ENCODE data around the gene PRCD. TPM values are rescaled to one million over a fixed set of nuclear protein-coding genes. Genes with fewer than 3 reads are reported as not detected.

Gene PRCD
- total and polyA plus RNA-seq, 11 donors: 1.1 to 7.6 (median 2.7) TPM

- intact Hi-C loops (cut with DNase I): loop anchor here in 2 of 10 donors (10.0 kb wide), 2 partner anchors 95 to 185 kb away; partner anchors contain the start of gene MXRA7 (in 1 of the 2)
- Histone ChIP-seq H3K4me3 (peak overlapping the region in 3 of 12 donors; percentile 1 to 29 (median 4)), H3K27ac (peak overlapping the region; percentile 89 to 99 (median 95)), H3K9me3 (no peaks in the 10 kb centered on the region), H3K4me1 (peaks cover 16 to 74% (median 55%) of the 10 kb centered on the region in 12 donors), H3K36me3 (peaks cover 0 to 10% (median 0%) of the 10 kb centered on the region in 9 donors), H3K27me3 (no peaks in the 10 kb centered on the region)
- DNase-seq (peak; percentile 92 to 95 (median 95)), ATAC-seq (peak; percentile 76 to 80 (median 78))
- TF ChIP-seq CTCF (IDR thresholded peaks at IDR 0.05) (peak in 2 of 12 donors; percentile 6 to 8), POLR2A (IDR thresholded peaks at IDR 0.05) (no peak)
- WGBS, 4 donors: 28 to 51% (median 40%) methylated on average over 14 to 20 of the region's 20 CpGs
Observed at GRCh38 chr17:76529224-76530094, 10.4 kb upstream of the PRCD start.

GRCh38 chr17:76530095-76530723 is 9.6 kb upstream of the PRCD start:
- H3K27ac ChIP-seq: peak overlapping the region; percentile 89 to 99 (median 95)
- no peaks in the 10 kb centered on the region for H3K9me3 ChIP-seq
- DNase-seq (peak in 1 of 5 donors; percentile 91), ATAC-seq (peak; percentile 33 to 65 (median 62))
- peaks cover 0 to 10% (median 0%) of the 10 kb centered on the region in 9 donors for H3K36me3 ChIP-seq
- WGBS, 4 donors: 35 to 55% (median 45%) methylated on average over 20 to 23 of the region's 23 CpGs
- H3K27me3 ChIP-seq: no peaks in the 10 kb centered on the region
- no peak for TF ChIP-seq CTCF (IDR thresholded peaks at IDR 0.05)
- peak in 1 of 2 donors; percentile 14 for TF ChIP-seq POLR2A (IDR thresholded peaks at IDR 0.05)
- intact Hi-C loops (cut with DNase I): no loop called here
- H3K4me1 ChIP-seq: peaks cover 13 to 74% (median 47%) of the 10 kb centered on the region in 12 donors
- H3K4me3 ChIP-seq: peak overlapping the region in 5 of 12 donors; percentile 1 to 7 (median 4)

- 78 to 85% (median 80%) methylated on average over 20 to 32 of the region's 32 CpGs for WGBS, 4 donors
- H3K4me1 ChIP-seq: peaks cover 13 to 77% (median 49%) of the 10 kb centered on the region in 12 donors
- TF ChIP-seq CTCF (IDR thresholded peaks at IDR 0.05): no peak
- TF ChIP-seq POLR2A (IDR thresholded peaks at IDR 0.05): no peak
- intact Hi-C loops (cut with DNase I): no loop called here
- ATAC-seq (no peak), DNase-seq (peak in 1 of 5 donors; percentile 22)
- peak overlapping the region in 2 of 12 donors; percentile 1 to 5 for H3K4me3 ChIP-seq
- H3K9me3 ChIP-seq: no peaks in the 10 kb centered on the region
- peak overlapping the region; percentile 89 to 99 (median 95) for H3K27ac ChIP-seq
- peaks cover 0 to 1% (median 0%) of the 10 kb centered on the region in 9 donors for H3K27me3 ChIP-seq
- peaks cover 0 to 10% (median 0%) of the 10 kb centered on the region in 9 donors for H3K36me3 ChIP-seq
Observed at GRCh38 chr17:76530811-76531485, 8.9 kb upstream of the PRCD start.
